GM19238 (cell line): ENCODE measurements around the gene INO80B.
A peak's percentile ranks its signal among the peaks of the same experiment; 100 is the strongest.
"Not testable (repeated sequence)": the region's sequence is repeated elsewhere in the genome, so short reads cannot be mapped to it uniquely, and the experiment has no call there.

Source experiments
- DNase-seq: peaks from one replicate; pipeline ENCODE4 v3.0.0; 2011; ENCODE audit warnings: low spot score; ENCODE audit not compliant: insufficient read length

INO80B gene

DNA sequence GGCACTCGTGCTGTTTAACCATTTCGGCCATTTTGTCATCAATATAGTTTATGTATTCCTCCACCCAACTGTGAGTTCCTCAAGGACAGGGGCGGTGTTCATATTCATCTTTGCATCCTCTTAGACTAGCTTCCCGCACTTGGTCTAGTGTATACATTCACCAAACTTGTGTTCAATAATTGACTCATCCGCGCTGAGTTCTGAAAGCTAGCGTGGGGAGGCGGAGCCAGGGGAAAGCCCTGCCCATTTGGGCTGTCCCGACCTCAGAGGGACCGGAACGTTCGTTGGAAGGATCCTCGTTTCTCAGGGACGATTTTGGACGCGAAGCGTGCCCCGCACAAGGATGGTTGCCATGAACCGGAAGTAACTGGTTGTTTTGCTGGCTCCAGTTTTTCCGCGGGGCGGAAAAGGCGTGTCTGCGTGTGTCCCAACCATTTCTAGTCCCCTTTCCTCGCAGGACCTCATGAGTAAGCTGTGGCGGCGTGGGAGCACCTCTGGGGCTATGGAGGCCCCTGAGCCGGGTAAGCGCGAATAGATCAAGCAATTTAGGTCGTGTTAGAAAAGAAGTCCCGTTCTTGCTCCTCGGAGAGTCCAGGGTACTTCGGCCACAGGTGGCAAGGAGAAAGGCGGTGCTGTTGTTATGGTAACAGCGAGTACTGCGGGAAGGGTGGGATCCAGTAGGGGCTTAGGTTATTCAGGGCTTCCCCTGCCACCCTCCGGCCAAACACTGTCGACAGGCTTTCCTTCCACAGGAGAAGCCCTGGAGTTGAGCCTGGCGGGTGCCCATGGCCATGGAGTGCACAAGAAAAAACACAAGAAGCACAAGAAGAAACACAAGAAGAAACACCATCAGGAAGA, at the start of gene INO80B:
TSS of gene INO80B (plus strand) at position 434 of the 858 bp plus-strand sequence. CDS start at position 464, 30 bp downstream.
- peak; percentile 74 for DNase-seq

DNA sequence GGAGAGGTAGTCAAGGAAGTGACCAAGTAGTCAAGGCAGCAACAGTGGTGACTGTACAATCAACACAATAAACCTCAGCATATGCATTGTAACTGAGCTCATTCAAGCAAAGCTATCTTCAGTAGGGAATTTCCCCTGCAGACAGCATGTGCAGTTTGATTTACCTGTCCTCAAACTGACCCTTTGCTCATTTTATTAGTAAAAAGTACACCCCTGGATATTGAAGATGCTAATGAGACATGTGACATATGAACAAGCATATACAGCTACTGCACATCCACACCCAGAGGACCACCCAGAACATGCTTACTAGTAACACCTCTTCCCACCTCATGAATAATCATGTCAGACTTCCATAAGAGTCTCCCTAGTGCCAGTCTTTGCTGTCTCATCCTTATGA, 48.9 kb upstream of the INO80B start:
- DNase-seq, result no peak

DNA sequence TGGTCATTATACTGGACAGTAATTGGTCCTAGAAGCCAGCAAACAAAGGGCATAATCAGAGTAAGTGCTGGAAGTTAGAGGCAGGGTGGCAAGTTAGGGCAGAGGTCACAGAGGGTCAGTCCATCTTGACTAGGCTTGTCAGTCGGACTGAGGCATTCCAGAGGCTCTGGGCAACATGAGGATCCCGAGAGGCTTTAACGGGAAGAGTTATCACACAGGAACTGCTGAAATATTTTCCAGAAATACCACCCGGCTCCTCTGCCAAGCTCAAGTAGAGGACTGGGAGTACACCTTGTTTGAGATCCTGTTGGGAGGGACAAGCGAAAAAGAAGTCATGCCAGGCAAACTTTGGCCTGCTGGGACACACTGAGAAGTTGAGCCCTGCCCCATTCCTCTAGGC, 47.2 kb upstream of the INO80B start:
- no peak for DNase-seq

DNA sequence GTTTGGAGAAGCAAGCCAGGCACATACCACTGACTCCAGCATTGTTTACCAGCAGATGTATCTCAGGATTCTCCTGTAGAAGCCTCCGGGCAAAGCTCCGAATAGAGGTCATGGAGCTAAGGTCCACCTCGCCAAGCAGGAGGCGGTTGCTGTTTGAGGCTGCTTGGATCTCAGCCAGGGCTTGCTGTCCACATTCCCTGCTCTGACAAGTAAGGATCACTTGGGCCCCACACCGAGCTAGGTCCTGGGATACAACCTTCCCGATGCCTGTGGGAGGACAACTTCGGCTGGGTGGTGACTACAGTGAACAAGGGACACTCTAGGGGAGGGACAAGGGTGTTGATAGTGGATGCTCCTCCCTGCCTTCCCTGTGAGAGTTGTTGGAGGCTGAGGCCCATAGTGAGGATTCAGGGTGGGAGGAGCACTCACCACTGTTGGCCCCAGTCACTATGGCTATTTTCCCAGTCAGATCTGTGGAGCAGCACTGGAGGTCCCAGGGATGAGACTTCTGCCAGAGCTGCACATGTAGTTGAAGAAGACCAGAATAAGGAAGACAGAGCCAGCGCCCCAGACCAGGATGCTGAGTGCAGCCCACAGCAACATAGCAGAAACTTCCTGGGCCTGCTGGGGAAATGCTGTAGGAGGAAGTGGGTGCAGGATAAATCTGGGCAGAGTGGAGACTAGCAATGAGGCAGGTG, 41.7 kb upstream of the INO80B start:
- no peak for DNase-seq

DNA sequence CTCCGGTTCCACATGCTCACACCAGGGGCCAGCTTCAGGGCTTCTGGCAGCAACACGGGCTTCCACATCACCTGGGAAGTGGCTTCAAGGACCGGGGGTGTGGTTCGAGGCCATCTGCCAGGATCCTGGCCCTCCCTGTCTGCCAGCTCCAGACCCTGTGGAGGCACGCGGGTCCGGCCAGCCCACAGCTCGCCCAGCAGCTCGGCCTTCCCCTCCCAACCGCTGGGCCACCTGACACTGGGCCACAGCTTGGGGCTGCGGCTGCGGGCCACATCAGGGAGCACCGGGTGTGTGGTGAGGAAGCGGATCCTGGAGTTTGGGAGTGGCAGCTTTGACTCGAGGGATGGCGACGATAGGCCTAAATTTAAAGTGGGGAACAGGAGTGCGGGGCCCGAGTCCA, 40.4 kb upstream of the INO80B start:
- no peak for DNase-seq

DNA sequence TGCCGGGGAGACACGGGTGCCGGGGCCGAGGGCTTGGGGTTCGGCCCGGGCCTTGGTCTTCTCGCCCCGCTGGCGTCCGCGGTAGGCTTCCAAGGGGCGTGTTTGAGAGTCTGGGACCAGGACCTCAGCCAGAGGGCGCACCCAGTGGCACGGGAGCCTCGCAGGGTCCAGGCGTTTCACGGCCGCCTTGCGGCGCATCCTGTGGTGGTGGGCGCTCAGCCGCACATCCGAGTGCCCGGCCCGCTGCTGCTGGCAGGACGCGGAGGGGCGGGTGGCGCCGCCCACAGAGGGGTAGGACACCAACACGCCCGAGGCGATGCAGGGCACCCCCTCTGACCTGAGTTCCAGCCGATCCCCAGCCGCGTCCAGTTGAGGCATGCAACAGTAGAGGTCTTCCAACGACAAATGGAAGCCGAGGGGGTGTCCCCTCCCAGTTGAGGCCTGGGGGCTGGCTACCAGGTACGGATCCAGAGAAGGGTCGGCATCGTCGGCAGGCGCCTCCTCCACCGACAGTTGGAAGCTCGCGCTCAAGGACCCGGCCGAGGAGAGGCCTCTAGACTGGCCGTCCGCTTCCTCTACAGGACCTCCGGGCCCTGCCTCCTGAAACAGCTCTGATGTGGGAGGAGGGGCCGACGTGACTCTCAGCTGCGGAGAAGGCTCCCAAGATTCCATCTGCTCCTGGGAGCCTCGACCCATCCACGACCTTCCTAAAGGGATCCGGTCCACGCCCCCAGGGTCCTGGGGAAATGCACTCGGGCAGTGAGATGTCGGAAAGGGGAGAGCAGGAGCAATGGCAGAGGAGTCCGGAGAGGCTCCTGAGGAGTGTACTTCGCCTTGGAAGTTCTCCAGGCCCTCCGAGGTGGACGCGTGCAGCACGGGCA, 39.8 kb upstream of the INO80B start:
- DNase-seq, result no peak

DNA sequence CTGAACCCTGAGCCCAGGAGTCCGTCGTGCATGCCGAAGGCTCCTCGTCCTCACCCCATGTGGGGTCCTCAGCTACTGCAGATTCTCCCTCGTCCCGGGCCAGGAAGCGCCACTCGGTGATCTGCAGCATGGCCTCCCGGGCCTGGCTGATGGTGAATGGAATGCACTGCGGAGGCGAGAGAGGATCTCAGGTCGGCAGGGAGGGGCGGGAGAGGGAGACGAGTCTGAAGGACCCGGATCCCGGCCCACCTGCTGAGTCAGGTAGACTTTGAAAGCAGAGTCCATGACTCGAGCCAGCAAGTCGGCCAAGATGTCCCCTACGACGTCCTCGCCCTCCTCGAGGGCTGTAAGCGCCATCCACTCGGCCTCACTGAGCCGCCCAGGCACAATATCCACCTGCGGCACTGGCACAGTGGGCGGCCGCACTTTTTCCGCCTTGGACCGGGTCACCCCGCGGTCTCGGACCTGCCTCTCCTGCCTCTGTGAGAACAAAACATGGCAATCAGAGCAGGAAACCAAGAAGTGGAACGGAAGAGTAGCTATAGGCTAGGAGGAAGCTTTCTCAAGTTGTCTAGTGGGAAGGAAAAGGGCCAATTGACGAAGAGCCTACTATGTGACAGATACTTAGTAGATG, 39.0 kb upstream of the INO80B start:
- no peak for DNase-seq

DNA sequence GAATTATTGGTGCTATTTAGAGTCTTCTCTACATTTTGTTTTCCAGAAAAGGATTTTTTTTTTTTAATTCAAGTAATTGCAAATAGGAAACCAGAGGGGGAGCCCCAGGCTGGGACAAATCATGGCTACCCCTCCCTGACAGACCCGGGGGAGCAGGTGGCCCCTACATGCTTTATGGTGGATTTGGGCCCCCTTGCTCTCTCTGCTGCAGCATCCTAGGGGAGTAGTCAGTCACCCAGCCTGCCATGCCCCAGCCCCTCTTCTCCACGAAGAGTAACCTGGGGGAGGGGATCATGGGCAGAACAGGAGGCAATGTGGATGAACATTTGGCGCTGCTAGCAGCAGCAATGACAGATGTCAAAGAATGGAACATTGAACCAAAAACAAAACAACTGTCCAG, 38.1 kb upstream of the INO80B start:
- DNase-seq, result no peak

DNA sequence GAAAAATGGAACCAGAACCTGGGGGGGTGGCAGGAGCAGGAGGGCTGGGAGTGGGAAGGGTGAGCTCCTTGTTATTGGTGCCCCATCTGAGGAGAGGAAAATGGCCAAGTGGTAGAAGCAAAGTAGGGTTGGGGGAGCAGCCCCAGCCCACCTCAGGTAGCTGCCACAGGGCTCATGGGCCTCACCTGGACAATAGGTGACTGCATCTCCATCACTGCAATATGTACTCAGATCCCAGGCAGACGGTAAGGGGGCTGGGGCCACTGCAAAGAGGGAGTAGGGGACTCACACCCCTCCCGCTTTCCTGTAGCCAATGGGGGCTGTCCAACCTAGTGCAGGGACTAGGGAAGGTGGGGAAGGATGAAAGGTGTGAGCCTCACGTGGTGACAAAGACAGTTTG, 37.7 kb upstream of the INO80B start:
- no peak for DNase-seq

DNA sequence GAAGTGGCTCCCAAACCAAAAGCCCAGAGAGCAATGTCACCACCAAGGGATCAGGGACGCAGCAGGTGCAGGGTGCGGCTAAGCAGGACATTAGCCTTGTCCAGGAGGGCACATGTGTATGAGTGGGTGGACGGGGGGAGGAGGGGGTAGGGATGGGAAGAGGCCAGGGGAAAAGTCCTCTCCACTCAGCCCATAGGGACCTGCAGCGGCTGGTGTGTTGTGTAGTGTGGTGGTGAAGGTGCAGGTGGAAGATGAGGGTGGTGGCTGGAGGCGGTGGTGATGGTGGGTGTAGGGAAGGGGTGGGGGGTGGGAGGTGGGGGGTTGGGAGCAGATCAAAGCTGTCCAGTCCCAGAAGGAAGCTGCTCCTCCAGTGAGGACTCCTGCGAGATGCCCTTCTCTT, 37.1 kb upstream of the INO80B start:
- DNase-seq, result no peak

DNA sequence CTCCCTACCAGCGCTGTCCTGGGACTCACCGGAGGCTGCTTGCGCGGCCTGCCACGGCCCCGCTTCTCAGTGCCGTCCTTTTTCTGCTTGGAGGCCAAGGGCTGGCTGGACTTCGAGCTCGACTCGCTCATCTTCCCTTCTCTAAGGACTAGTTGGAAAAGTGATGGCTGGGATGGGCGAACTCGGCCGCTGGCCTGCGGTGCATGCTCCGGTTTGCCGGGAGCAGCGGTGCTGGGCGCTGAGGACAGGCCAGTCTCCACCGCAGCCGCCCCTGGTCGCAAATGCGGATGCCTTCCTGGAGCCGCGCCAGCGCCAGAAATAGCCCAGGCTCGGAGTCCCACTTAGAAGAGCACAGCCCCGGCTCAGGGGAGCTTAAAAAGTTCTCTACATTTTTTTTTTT, 36.6 kb upstream of the INO80B start:
- no peak for DNase-seq

DNA sequence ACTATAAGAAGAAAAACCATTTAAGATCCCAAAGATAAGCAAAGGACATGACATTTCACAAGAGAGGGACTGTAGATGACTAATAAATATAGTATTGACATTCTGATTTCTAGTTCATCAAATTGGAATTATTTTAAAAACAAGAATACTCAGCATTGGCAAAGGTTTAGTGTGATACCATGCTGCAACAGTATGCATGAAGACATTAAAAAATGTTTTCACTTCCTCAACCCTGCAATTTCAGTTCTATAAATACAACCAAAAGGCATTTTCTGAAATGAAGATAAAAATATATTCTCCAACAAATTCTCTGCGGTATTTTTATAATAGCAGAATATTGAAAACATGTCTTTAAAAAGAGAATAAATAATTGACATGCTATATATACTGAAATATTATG, 35.5 kb upstream of the INO80B start:
- no peak for DNase-seq

DNA sequence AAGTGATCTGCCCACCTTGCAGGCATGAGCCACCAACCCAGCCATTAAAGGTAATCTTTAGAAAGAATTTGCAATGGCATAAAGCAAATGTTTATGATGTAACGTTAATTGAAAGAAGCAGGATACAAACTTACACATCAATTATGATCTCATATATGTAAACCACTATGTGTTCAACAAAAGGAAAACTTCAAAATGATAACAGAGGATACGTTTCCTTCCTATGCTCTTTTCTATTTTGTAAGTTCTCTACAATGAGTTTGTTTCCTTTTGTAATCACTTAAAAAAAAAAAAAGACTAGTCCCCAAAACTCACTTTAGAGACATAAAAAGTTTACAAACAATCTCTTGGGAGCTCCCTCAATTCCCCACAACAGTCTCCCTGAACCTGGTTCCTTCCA, 34.9 kb upstream of the INO80B start:
- no peak for DNase-seq

DNA sequence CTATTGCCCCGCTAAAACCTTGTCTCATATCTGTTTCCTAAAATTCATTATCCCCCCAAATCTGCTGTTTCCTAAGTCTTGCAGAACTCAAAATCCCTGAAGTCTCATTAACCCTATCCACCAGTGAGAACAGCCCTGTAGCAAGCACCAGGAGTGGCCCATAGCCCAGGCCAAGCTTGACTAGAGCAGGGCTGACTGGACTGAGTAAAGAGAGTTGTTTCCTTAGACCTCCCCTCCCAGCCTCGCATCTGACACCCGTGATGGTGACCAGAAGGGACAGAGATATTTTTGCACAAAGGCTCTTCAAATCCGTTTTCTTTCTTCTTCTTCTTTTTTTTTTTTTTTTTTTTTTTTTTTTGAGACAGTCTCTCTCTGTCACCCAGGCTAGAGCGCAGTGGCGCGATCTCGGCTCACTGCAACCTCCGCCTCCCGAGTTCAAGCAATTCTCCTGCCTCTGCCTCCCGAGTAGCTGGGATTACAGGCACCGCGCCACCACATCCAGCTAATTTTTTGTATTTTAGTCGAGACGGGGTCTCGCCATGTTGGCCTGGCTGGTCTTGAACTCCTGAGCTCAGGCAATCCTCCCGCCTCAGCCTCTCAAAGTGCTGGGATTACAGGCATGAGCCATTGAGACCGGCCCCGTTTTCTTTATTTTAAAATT, 34.3 kb upstream of the INO80B start:
- not testable (repeated sequence) for DNase-seq

DNA sequence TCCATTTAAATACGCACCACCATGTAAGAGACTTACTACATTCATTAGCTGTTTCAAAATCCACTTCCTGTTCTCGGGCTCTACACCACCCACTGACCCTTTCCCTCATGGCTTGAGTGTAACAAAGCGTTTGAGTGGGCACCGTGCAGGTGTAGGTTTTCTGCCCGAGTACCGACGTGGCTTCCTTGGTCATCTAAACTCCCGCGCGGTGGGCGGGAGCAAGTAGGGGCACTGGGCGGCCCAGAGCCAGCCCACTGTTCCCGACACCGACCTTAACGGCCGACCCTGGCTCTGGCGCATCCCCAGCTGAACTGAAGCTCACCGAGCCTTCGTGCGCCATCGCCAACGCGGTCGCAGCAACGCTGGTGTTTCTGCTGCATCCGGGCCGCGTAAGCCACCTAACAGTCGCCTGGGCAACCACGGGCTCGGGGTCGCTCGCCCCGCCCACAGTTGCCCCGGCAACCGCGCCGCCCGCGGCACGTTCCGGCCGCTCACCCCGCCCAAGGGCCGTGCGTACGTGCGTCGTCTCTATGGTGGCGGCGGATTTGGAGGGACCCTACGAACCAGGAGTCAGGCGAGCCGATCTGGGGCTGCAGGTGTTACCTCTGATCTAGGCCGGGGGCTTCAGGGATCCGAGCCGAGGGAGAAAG, 33.5 kb upstream of the INO80B start, which contains the start of the genes C2orf81 and WDR54:
TSS of gene C2orf81 (minus strand) at position 399 of the 650 bp plus-strand sequence. CDS start at position 340, 59 bp downstream.
TSS of gene WDR54 (plus strand) at position 510 of the 650 bp plus-strand sequence. CDS start 424 bp downstream, outside the sequence.
- peak; percentile 96 for DNase-seq

DNA sequence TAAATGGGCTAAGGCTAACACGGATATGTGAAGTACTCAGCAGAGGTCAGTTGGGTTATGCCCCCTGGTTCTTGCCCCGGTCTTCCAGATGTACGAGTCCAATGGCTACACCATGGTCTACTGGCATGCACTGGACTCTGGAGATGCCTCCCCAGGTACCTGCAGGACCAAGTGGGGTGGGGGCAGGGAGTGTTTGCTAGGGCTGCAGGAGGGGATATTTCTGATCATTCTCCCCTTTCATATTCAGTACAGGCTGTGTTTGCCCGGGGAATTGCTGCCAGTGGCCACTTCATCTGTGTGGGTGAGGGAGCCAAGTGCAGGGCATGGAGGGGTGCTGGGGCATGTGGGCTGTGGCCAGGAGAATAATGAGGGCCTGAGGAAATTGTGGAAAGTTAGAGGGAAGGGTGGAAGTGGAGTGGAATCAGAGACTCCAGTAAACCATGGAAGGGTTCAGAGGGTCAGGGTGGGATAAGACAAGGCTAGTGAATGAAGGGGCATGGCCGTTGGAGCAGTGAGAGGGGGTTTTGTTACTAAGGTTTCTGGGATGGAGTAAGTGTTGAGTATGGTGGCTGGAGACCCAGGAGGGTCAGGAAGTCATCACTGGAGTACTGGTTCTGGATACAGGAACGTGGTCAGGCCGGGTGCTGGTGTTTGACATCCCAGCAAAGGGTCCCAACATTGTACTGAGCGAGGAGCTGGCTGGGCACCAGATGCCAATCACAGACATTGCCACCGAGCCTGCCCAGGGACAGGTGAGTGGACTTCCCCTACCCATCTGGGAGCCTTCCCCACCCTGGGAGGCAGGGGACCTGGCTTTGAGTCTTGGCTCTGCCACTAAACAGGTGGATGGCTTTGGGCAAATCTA, 31.4 kb upstream of the INO80B start:
- DNase-seq, result no peak

DNA sequence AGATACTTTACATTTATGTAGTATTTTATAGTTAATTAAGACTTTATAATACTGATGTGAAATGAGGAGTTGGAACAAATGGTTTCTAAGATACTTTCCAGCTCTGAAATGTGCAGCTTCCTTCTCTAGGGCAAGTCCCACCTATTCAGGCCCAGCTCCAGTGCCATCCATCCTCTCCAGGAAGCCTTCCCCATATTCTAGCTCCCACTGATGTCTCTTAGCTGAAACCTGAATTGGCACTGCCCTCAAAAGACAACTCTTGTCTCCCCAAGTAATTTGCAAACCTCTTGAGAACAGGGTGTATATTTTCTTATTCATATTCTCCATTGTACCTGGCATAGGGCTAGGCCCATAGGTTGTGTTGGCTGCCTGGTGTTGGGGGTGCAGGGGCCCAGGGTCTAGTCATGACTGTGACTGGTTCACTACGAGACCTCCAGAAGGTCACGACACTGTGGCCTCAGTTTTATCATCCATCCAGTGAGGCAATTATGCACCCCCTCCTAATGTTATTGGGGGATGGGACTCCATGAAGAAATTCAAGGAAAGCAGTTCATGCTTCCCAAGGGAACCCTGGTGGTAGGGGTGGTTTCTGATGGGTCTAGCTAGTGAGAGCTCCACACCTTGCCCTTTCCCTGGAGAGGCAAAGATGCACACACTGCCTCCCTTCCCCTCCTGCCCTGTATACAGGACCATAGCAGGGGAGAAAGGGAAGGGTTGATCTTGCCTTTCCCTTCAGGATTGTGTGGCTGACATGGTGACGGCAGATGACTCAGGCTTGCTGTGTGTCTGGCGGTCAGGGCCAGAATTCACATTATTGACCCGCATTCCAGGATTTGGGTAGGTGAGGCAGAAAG, 30.5 kb upstream of the INO80B start:
- DNase-seq, result no peak

DNA sequence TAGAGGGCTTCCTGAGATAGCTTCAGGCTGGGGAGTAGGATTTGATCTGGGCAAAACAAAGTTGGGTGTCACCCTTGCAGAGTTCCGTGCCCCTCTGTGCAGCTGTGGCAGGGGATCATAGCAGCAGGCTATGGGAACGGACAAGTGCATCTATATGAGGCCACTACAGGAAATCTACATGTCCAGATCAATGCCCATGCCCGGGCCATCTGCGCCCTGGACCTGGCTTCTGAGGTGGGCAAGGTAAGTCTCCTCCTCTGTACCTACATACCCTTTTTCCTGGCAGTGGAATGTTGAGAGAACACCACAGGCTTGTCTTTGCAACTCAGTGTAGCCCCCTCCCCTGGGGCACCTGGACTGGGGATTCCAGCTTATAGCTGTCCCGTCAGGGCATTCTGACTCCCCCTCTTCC, 29.9 kb upstream of the INO80B start:
- DNase-seq, result no peak
